ENCODE data around the gene ZNF32.

ZNF32 gene

GRCh38 chr10:43666552-43666951, 17.9 kb upstream of the ZNF32 start:
- no peak for DNase-seq (ENCODE audit: insufficient read length, low spot score)
- no peak for TF ChIP-seq CTCF (IDR thresholded peaks at IDR 0.05; ENCODE audit: insufficient read depth, missing control alignments)
- no peak for FAIRE-seq

GRCh38 chr10:43665054-43665453, 16.4 kb upstream of the ZNF32 start:
- no peak for TF ChIP-seq CTCF (IDR thresholded peaks at IDR 0.05; ENCODE audit: insufficient read depth, missing control alignments)
- DNase-seq (ENCODE audit: insufficient read length, low spot score) (no peak), FAIRE-seq (no peak)

GRCh38 chr10:43658227-43658626, 9.5 kb upstream of the ZNF32 start:
- no peak for DNase-seq (ENCODE audit: insufficient read length, low spot score)
- no peak for FAIRE-seq
- no peak for TF ChIP-seq CTCF (IDR thresholded peaks at IDR 0.05; ENCODE audit: insufficient read depth, missing control alignments)

- FAIRE-seq (no peak), DNase-seq (ENCODE audit: insufficient read length, low spot score) (no peak)
- TF ChIP-seq CTCF (IDR thresholded peaks at IDR 0.05; ENCODE audit: insufficient read depth, missing control alignments), result no peak
These were observed 6.6 kb upstream of the ZNF32 start for GRCh38 chr10:43655311-43655710.

GRCh38 chr10:43653746-43654145, 5.1 kb upstream of the ZNF32 start:
- no peak for TF ChIP-seq CTCF (IDR thresholded peaks at IDR 0.05; ENCODE audit: insufficient read depth, missing control alignments)
- DNase-seq (ENCODE audit: insufficient read length, low spot score), result no peak
- FAIRE-seq, result no peak

- no peak for TF ChIP-seq CTCF (IDR thresholded peaks at IDR 0.05; ENCODE audit: insufficient read depth, missing control alignments)
- DNase-seq (ENCODE audit: insufficient read length, low spot score), result no peak
- no peak for FAIRE-seq
These were observed 473 bp upstream of the ZNF32 start for GRCh38 chr10:43649185-43649523.

GRCh38 chr10:43648095-43648397, 635 bp downstream of the ZNF32 start:
- FAIRE-seq (no peak), DNase-seq (ENCODE audit: insufficient read length, low spot score) (no peak)
- no peak for TF ChIP-seq CTCF (IDR thresholded peaks at IDR 0.05; ENCODE audit: insufficient read depth, missing control alignments)

Data from D721Med (cell line).